A549 treated with DMSO at 1 μM for 4 hours (cell line): ENCODE data around the gene TTF1. TPM values are rescaled to one million over a fixed set of nuclear protein-coding genes. Genes with fewer than 3 reads are reported as not detected.

ENCODE experiments used
- total RNA-seq: library from RNA; stranded (reverse); fragments of 200-300 nt; extraction: Qiagen RNA extraction; gene quantifications from 5 replicates; pipeline ENCODE4 v1.2.3, GENCODE V29; 2022; ENCODE audit warnings: low read depth

The TTF1 gene
- 15.3 to 17.3 TPM (median 16.9 TPM) in 5 replicates for total RNA-seq

DNA sequence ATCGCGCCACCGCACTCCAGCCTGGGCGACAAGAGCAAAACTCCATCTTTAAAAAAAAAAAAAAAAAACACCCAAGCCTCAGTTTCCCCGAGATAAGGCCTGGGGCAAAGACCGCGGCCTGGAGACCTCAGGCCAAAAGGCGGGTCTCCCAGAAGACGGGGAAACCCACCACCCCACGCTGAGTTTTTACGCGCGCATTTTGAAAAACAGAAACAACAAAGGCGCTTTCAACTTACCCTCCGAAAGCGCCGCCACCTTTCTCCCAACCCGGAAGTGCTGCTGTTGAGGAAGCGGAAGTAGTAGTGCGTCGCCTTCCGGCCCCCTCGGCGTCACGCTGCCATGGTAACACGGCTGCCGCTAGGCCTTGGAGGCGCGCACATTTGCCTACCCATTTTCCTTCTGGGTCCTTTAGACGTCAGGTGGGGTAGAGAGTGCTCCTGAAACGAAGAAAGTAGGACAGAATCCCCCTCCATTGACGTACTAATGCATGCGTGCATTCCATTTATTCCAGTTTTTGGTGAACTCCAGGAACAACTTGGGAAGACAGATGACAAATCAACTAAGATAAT, at the start of gene TTF1:
Gene TTF1 (minus strand): TSS at position 287 of the 569 bp plus-strand sequence. CDS start 4,019 bp downstream, outside the sequence.

DNA sequence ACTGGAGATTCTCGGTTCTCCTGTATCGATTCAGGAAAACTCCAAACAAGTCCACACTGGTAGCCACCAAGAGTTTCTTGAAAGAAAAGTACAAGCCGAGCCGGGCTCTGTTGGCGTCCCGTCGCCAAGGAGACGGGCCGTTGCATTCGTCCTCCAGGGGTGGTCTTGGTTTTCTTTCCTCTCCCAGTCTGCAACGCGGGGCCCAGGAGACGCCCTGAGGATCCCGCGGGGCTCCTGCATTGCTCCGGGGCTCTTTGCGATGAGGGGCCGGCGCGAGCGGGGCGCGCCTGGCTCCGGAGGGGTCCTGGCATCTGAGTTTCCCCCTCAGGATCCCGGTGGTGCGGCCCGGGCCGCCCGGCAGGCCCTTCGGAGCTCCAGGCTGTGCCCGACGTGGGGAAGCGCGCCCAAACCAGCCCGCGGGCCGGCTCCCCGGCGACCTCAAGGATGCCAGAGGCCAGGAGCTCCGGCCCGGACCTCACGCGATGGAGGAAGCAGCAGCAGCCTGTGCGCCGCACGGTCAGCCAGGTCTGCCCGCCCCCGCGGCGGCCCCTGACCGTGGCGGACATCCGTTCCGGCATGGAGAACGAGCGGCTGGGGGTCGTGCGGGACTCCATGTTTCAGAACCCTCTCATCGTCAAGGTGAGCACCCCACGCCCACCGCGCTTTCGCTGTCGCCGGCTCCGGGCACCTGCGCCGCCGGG, 3.3 kb upstream of the TTF1 start, which contains the start of gene CFAP77:
Gene CFAP77 (plus strand): TSS at position 384 of the 701 bp plus-strand sequence. CDS start 61 bp downstream, at position 445.

DNA sequence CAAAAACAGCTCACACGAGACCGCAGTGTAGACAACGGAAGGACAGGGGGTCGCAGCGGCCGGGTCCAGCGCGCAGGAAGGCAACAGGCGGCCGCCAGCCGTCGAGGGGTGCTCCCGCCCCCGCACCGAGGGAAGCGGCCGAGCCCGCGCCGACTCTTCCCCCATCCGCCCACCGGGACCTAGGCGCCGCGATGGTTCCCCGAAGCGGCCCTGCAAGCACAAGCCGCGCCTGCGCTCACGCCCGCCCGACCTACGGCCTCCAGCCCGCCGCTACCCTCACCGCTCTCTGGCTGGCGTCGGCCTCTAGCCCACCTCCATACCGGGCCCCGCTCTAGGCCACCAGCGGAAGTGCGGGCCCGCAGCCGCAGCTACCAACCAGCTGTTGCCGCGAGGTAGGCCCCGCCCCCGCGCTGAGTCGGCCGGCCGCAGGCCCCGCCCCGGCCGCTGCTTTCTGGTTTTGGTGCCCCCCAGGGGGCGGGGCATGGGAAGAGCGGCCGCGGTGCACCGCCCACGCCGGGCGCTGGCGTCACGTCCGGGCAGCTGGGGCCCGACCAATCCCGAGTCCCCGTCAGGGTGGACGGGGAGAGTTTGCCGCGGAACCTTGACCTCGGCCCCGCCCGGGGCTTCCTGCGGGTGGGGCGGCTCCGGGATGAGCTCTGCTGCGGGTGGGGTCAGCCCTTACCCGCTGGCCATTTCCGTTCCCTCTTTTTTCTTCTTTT, 51.8 kb downstream of the TTF1 start, which contains the start of gene SETX:
Gene SETX (minus strand): TSS at position 350 of the 719 bp plus-strand sequence. CDS start 5,558 bp downstream, outside the sequence.

Other genes starting within 250 kb of the TTF1 start
- 1.6 to 2.5 TPM (median 2.1 TPM) in 5 replicates for gene NTNG2, start 244.8 kb downstream of the TTF1 start, total RNA-seq
- 22.9 to 25.7 TPM (median 23.7 TPM) in 5 replicates for gene SETX, start 51.9 kb downstream of the TTF1 start, total RNA-seq
- gene CFAP77, start 3.4 kb upstream of the TTF1 start, total RNA-seq, result 0.13 to 0.30 TPM (median 0.21 TPM) in 4 of 5 replicates, not detected in the other
- gene BARHL1, start 175.8 kb upstream of the TTF1 start, total RNA-seq, result 0.06 TPM in 1 of 5 replicates, not detected in the others